GM18526 (cell line): ENCODE measurements around the gene GRID2.

ENCODE experiments used
- POLR2A ChIP-seq: IDR thresholded peaks from 3 replicates; pipeline ENCODE4 v1.6.1; 2011; ENCODE audit not compliant: insufficient read length; ENCODE audit errors: extremely low read depth

The GRID2 gene

DNA sequence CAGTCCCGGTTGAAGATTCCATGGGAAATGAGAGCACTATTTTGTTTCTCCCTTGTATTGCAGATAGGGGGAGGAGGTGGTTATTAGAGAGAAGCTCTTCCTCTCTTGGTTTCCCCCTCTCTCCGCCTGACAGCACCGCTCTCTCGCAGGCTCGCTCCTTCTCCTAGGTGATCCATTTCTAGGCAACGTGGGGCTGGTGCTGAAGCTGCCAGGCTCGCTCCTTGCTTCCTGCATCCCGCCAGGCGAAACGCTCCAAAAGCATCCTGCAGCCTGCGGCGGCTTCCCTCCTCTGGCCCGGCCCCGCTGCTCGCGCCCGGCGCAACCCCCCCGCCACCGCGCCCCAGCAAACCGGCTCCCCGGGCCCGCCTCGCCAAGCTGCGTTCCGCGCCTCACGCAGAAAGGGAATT is at the start of gene GRID2:
Gene GRID2 (plus strand): TSS at position 346 of the 407 bp plus-strand sequence.
- no peak for TF ChIP-seq POLR2A

GRCh38 chr4:92253986-92254671 is 49.6 kb upstream of the GRID2 start:
- no peak for TF ChIP-seq POLR2A

- no peak for TF ChIP-seq POLR2A
Measured at GRCh38 chr4:92254767-92255442, 48.9 kb upstream of the GRID2 start.

DNA sequence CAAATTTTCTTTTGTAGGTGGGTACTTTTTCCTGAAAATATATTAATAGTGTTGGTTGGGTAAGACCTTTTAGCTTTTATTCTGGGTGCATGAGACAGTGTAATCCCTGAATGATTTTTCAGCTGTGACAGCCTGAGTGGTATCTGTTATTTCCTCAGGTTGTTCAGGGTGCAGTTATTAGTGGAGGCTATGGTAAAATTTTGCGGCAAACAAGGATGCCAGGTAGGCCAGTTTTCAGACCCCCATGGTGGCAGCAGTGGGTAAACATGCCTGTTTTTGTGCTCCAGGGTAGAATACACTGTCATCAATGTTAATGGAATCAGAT is 47.9 kb upstream of the GRID2 start:
- TF ChIP-seq POLR2A: no peak

DNA sequence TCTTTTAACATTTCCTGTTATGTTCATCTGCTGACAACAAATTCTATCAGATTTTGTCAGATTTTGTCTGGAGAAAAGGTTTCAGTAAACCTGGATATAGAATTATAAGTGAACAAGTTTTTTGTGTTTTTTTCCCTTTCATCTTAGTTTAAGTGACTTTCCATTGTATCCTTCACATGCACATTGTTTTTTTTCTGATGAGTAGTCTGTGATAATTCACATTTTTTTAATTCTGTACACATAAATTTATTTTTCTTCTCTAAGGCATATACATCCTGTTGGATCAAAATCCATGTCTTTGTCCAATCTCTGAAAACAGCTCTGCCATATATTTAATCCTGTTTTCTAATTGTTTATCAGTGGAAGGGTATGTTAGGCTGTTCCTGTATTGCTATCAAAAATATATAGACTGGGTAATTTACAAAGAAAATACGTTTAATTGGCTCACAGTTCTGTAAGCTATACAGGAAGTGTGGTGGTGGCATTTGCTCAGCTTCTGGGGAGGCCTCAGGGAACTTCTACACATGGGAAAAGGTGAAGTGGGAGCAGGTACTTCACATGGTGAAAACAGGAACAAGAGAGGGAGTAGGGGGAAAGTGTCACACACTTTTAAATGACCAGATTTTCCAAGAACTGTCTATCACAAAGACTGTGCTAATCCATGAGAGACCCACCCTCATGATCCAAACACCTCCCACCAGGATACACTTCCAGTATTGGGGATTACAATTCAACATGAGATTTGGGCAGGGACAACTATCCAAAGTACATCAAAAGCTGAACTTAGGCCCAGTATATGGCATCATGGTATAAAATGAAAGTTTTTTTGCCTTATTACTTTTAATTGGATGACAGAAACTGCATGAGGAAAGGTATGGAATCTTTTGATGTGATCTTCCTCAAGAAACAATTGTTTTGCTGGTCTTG is 45.6 kb upstream of the GRID2 start:
- no peak for TF ChIP-seq POLR2A

DNA sequence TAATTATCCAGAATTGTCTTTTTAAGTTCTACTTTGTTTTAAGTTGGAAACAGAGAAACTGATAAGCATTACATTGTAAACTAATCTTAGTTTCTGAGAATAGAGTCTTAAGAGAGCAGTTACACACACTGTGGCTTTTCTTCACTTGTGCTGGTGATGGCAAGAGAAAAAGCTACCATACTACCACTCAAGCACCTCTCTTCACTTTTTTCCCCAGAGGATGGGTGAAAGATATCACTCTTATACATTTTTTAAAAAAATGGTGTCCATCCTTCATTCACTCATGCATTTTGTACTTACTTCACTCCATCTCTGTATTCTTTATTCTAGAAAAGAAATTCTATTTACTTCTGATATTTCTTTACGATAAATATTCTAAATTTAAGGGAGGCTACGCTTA is 42.5 kb upstream of the GRID2 start:
- TF ChIP-seq POLR2A: no peak

DNA sequence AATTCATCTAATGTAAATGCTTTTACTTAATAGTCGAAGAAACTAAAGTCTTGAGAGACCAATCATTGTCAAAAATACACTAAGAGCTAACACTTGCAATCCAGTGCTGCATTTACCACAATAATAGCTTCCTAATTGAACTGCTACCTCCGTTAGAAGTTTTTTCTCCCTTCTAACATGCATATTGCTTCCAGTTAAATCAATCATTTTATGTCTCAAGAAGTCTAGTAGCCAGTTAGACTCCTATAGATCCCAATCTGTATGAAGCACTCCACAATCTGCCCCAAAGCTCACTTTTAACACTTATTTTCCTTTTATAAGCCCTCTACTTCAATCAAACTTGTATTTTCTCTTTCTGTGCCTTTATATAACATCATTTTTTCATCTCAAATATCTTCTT is 41.4 kb upstream of the GRID2 start:
- TF ChIP-seq POLR2A: no peak

DNA sequence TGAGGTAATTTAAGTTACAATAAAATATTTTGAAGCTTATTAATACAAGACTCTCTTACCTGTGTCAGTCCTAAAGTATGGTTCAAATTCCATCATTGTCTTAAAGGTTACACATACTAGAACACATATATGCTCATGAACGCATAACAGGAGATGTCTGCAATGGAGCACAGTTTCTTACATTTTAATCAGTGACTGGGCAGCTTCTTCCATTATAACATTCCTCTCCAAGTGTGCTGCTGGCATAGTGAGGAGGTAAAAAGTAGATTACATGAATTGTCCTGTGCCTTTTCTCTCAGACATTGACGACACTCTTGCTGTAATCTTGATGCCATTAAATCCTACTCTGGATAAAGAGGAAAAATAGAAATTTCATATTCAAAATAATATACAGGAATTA is 40.8 kb upstream of the GRID2 start:
- TF ChIP-seq POLR2A: no peak

DNA sequence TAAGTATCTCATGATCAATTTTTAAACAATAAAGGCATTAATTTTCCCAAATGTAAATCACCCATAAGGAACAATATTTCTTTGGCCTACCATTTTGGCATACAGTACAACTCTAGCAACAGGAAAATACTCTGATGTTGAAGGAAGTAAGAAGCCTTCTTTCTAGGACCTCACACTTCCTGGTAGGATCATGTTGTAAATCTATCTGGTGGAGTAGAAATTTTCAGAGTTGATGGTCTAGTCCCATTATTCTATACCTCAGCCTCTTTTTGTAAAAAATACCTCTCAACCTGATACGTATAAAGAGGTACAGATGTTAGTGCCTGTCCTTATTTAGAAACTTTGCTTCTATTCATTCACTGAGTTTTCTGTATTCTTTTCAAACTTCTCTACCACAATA is 40.2 kb upstream of the GRID2 start:
- TF ChIP-seq POLR2A: no peak

DNA sequence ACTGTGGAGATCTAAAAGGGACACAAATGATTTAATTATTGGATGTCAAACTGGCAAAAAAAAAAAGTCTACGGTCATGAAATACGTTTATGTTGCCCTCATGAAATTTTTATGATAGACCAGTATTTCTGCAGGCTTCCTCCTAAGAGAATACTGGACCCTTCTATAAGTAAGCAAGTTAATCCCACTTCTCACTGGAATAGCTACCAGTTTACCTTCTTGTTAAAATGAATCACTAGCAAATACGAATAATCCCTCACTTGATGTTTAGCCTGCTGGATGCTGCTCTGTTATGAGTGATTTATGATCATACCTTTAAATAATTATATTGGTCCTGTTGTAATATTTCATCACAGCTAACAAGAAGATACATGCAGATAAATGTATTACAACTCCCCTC is 39.6 kb upstream of the GRID2 start:
- TF ChIP-seq POLR2A: no peak

DNA sequence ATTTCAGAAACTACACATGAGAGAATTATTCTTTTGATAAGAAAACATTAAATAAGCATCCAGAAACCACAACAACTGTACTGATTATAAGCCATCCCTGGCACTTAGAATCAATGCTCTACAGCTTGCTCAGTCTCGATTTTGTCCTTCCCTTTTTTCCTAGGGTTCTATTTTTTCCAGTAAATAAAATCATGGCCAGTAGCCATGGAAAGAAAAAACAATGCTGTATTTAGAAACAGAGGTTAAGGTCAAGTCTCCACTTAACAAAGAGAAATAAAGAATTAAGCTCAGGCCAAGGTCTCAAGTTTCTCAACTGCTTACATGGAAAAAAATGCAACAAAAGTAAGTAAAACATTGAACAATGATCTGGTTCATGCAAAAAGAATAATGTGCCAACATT is 38.7 kb upstream of the GRID2 start:
- TF ChIP-seq POLR2A: no peak

- no peak for TF ChIP-seq POLR2A
Measured at GRCh38 chr4:92265798-92266197, 38.0 kb upstream of the GRID2 start.

- TF ChIP-seq POLR2A: no peak
Measured at GRCh38 chr4:92266521-92266920, 37.2 kb upstream of the GRID2 start.

DNA sequence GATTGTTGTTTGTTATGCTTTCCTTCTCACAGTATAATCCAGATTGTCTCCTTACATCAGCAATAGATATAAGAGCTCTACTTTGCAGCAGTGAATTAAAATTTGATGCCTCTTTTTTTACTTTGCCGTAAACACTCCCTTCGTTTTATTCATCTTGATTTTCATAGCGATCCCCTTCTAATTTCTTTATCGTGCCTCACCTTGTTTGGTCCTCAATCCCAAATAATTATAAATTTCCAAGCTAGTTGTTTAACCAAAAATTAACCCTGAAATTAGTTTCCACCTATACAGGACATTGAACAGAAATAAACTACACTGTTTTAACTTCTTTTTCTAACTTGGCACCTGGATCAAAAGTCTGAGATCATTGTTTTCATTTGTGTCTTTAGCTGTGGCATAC is 35.1 kb upstream of the GRID2 start:
- TF ChIP-seq POLR2A: no peak

- no peak for TF ChIP-seq POLR2A
Measured at GRCh38 chr4:92270908-92271307, 32.9 kb upstream of the GRID2 start.

DNA sequence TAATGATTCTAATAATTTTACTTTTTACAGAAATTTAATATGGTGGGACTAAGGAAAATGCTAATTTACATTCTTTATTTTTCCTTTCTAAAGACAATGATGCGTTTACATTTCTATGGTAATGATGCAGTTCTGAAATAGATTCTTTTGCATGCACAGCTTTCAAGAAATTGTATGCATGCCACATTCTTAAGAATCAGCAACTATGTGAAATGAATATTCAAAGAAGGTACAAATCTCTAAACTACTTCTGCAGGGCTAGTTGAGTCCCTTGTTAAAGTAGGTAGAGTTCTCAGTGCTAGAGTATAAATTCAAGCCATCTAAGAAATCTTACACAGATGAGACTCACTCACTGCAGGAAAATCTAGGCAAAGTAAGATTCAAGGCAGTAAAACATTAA is 24.5 kb upstream of the GRID2 start:
- TF ChIP-seq POLR2A: no peak
